ENCODE results near the gene LSAMP. TPM values are rescaled to one million over a fixed set of nuclear protein-coding genes. Genes with fewer than 3 reads are reported as not detected.

Gene LSAMP
- total and polyA plus RNA-seq, 4 experiments from 2014 or later, result not detected

DNA sequence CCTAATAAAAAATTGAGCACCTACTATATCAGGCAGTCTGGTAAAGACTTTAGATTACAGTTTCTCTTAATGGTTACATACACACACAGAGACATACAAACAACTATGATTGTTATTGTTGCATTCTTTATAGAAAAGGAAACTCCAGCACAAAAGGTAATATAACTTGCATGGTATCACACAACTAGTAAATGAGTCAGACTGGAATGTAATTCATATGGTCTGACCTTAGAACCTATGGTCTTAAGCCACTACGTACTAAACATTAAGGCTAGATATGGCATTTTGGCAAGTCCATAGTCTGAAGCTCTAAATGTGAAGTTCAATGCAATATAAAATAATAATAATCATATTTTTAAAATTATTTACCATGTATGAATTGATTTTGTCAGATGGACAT is 380.6 kb downstream of the LSAMP start:
- H3K27me3 ChIP-seq (ENCODE audit: insufficient read depth, low read length), result no peaks in the 10 kb centered on the region
- ChIA-PET POLR2A (ENCODE audit: partially characterized antibody) (no interaction called here), CTCF (ENCODE audit: partially characterized antibody) (no interaction called here)
- Mint-ChIP-seq H3K27me3 (no peaks in the 10 kb centered on the region), H3K4me1 (no peaks in the 10 kb centered on the region), H3K4me3 (no peak overlapping the region), H3K36me3 (no peaks in the 10 kb centered on the region), H3K9me3 (peaks cover 0 to 3% (median 0%) of the 10 kb centered on the region in 8 donors), H3K27ac (no peak overlapping the region)
- no peaks in the 10 kb centered on the region for H3K4me1 ChIP-seq (ENCODE audit: insufficient read depth, low read length)
- H3K36me3 ChIP-seq (ENCODE audit: insufficient read depth, low read length), result no peaks in the 10 kb centered on the region
- intact Hi-C loops (cut with micrococcal nuclease), result no loop called here
- no peak overlapping the region for H3K4me3 ChIP-seq (ENCODE audit: low read length in 2 of 2)
- no peak for DNase-seq
- no peaks in the 10 kb centered on the region for H3K9me3 ChIP-seq (ENCODE audit: control insufficient read depth in 1 of 2, low read length in 2 of 2)
- H3K27ac ChIP-seq (ENCODE audit: low read depth, low read length), result no peak overlapping the region

DNA sequence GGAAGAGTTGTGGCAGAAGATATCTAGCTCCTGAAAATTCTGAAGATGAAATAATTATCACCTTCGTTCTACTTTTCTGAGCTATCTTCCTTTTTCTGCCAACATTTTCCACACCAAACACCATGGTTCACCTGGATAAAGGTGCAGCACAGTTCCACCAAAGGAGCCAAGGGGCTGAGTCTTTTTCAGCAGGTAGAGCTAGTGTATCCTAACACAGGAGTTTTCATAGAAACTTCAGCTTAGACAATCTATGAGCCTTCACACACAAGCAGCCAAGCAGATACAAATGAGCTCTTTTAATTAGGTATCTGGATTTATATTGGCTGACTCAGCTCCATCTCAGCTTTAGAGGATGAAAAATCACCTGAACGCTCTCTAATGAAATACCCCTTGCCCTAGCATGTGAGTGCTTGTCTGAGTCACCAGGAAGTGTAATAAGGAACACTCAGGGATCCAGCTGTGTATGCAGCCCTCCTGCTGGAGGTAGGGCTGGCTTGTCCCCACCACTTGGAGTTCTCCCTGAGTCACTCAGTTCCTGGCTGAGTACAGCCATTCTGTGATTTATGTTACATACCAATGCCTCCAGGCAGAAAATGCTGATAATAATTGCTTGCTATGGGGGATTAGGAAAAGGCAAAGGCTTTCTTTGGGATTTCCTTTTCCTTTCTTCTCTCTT is 385.7 kb downstream of the LSAMP start:
- no peak overlapping the region for H3K4me3 Mint-ChIP-seq
- Histone ChIP-seq H3K4me1 (ENCODE audit: insufficient read depth, low read length) (no peaks in the 10 kb centered on the region), H3K27ac (ENCODE audit: low read depth, low read length) (no peak overlapping the region), H3K4me3 (ENCODE audit: low read length in 2 of 2) (no peak overlapping the region), H3K36me3 (ENCODE audit: insufficient read depth, low read length) (no peaks in the 10 kb centered on the region), H3K9me3 (ENCODE audit: control insufficient read depth in 1 of 2, low read length in 2 of 2) (no peaks in the 10 kb centered on the region), H3K27me3 (ENCODE audit: insufficient read depth, low read length) (no peaks in the 10 kb centered on the region)
- ChIA-PET CTCF (ENCODE audit: partially characterized antibody) (interaction anchor here (1.1 kb wide), 1 partner anchor 9 kb away, joined by 3 read pairs; no protein-coding TSS in a partner anchor), POLR2A (ENCODE audit: partially characterized antibody) (no interaction called here)
- H3K4me1 Mint-ChIP-seq, result no peaks in the 10 kb centered on the region
- no peak for DNase-seq
- no peaks in the 10 kb centered on the region for H3K36me3 Mint-ChIP-seq
- no peak overlapping the region for H3K27ac Mint-ChIP-seq
- peaks cover 0 to 3% (median 0%) of the 10 kb centered on the region in 8 donors for H3K9me3 Mint-ChIP-seq
- intact Hi-C loops (cut with micrococcal nuclease), result no loop called here
- H3K27me3 Mint-ChIP-seq, result no peaks in the 10 kb centered on the region

DNA sequence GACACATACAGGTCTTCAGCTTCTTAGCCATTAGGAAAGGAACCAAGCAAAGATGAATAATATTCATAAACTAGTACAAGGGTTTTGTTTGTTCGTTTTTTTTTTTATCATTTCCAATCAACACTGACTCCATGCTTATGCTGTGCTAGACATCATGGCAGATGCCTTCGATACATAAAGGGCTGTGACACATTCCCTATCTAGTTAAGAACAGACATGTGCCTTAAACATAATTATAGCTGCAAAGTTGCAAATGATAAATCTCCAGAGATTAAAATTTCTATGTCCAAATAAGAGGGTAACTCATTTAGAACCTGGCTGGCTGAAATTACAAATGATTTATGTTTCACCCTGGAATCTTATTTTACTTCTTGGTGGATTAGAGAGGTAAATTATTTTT is 386.4 kb downstream of the LSAMP start:
- ChIA-PET POLR2A (ENCODE audit: partially characterized antibody) (no interaction called here), CTCF (ENCODE audit: partially characterized antibody) (no interaction called here)
- Histone ChIP-seq H3K4me3 (ENCODE audit: low read length in 2 of 2) (no peak overlapping the region), H3K36me3 (ENCODE audit: insufficient read depth, low read length) (no peaks in the 10 kb centered on the region), H3K4me1 (ENCODE audit: insufficient read depth, low read length) (no peaks in the 10 kb centered on the region), H3K27ac (ENCODE audit: low read depth, low read length) (no peak overlapping the region), H3K27me3 (ENCODE audit: insufficient read depth, low read length) (no peaks in the 10 kb centered on the region), H3K9me3 (ENCODE audit: control insufficient read depth in 1 of 2, low read length in 2 of 2) (no peaks in the 10 kb centered on the region)
- DNase-seq, result no peak
- H3K9me3 Mint-ChIP-seq, result peaks cover 0 to 3% (median 0%) of the 10 kb centered on the region in 8 donors
- H3K27me3 Mint-ChIP-seq, result no peaks in the 10 kb centered on the region
- intact Hi-C loops (cut with micrococcal nuclease), result no loop called here
- H3K36me3 Mint-ChIP-seq, result no peaks in the 10 kb centered on the region
- H3K4me3 Mint-ChIP-seq, result no peak overlapping the region
- no peaks in the 10 kb centered on the region for H3K4me1 Mint-ChIP-seq
- no peak overlapping the region for H3K27ac Mint-ChIP-seq

DNA sequence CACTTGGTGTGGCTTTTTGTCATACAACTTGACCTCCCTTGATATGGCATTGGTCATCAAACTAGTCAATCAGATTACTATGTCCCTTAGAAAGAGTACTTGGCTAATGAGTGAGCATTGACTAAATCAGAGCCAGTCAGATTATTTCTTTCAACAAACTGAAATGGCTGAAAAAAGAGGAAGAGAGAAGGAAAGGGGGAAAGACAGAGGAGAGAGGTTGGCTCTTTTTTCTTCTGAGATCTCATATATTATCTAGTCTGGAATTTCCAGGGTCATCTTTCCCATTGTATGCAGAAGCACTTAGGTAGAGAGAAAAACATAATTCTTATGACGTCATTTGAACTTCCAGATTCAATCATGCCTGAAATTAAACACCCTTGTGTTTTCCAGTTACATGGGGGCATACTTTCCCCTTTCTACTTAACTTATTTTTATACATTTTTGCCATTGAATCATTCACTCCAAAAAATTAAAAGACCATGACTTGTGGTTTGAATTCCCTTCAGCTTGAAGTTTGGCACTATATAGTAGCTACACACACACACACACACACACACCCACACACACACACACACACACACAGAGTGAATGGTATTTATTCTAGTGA is 387.8 kb downstream of the LSAMP start:
- DNase-seq, result no peak
- H3K4me3 ChIP-seq (ENCODE audit: low read length in 2 of 2), result no peak overlapping the region
- H3K27ac Mint-ChIP-seq, result no peak overlapping the region
- peaks cover 0 to 3% (median 0%) of the 10 kb centered on the region in 8 donors for H3K9me3 Mint-ChIP-seq
- no peaks in the 10 kb centered on the region for H3K36me3 Mint-ChIP-seq
- no peak overlapping the region for H3K27ac ChIP-seq (ENCODE audit: low read depth, low read length)
- no peaks in the 10 kb centered on the region for H3K27me3 ChIP-seq (ENCODE audit: insufficient read depth, low read length)
- no peaks in the 10 kb centered on the region for H3K27me3 Mint-ChIP-seq
- no peaks in the 10 kb centered on the region for H3K4me1 Mint-ChIP-seq
- intact Hi-C loops (cut with micrococcal nuclease), result no loop called here
- H3K9me3 ChIP-seq (ENCODE audit: control insufficient read depth in 1 of 2, low read length in 2 of 2), result no peaks in the 10 kb centered on the region
- H3K4me3 Mint-ChIP-seq, result no peak overlapping the region
- no peaks in the 10 kb centered on the region for H3K4me1 ChIP-seq (ENCODE audit: insufficient read depth, low read length)
- ChIA-PET CTCF (ENCODE audit: partially characterized antibody) (no interaction called here), POLR2A (ENCODE audit: partially characterized antibody) (no interaction called here)
- no peaks in the 10 kb centered on the region for H3K36me3 ChIP-seq (ENCODE audit: insufficient read depth, low read length)

GRCh38 chr3:116056280-116056679 is 389.0 kb downstream of the LSAMP start:
- no peak overlapping the region for H3K4me3 ChIP-seq (ENCODE audit: low read length in 2 of 2)
- H3K9me3 Mint-ChIP-seq, result peaks cover 0 to 2% (median 0%) of the 10 kb centered on the region in 8 donors
- H3K36me3 Mint-ChIP-seq, result no peaks in the 10 kb centered on the region
- H3K36me3 ChIP-seq (ENCODE audit: insufficient read depth, low read length), result no peaks in the 10 kb centered on the region
- CTCF ChIA-PET (ENCODE audit: partially characterized antibody), result no interaction called here
- H3K27ac Mint-ChIP-seq, result no peak overlapping the region
- H3K4me1 Mint-ChIP-seq, result no peaks in the 10 kb centered on the region
- H3K27me3 ChIP-seq (ENCODE audit: insufficient read depth, low read length), result no peaks in the 10 kb centered on the region
- no peaks in the 10 kb centered on the region for H3K4me1 ChIP-seq (ENCODE audit: insufficient read depth, low read length)
- intact Hi-C loops (cut with micrococcal nuclease), result no loop called here
- POLR2A ChIA-PET (ENCODE audit: partially characterized antibody), result no interaction called here
- DNase-seq, result no peak
- H3K27ac ChIP-seq (ENCODE audit: low read depth, low read length), result no peak overlapping the region
- H3K9me3 ChIP-seq (ENCODE audit: control insufficient read depth in 1 of 2, low read length in 2 of 2), result no peaks in the 10 kb centered on the region
- H3K4me3 Mint-ChIP-seq, result no peak overlapping the region
- H3K27me3 Mint-ChIP-seq, result no peaks in the 10 kb centered on the region

DNA sequence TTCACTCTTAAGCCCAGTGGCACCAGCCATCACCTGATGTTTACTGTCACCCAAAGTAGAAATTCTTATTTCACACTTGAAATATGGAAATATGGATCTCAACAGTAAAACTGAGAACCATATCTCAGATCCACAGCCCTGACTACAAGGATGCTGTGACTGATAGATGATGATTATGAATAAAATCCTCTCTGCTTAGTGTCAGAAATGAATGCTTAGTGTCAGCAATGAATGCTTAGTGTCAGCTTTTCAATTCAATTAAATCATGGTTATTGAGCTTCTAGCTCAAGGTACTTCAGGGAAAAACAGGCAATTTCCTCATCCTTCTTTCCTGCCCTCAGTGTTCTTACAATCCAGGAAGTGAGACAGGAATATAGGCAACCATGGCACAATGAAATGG is 392.3 kb downstream of the LSAMP start:
- no peak overlapping the region for H3K27ac ChIP-seq (ENCODE audit: low read depth, low read length)
- no peaks in the 10 kb centered on the region for H3K4me1 Mint-ChIP-seq

DNA sequence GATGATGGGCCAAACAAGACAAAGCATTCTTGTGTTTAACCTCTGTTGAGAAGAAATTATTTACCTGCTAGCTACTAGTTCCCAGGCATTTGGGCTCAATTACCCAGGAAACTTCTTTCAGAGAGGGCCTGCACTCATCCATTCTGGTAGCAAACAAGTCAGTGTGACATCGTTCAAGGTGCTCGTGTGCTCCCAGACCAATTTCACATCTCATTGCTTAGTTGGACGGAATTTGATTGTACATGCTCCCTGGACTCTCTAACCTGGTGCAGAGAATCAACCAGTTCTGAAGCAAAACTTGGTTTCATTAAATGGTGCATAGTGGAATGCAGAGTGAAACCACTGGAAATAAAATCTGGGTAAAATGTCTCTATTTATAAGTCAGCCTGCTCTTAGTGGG is 392.7 kb downstream of the LSAMP start:
- DNase-seq, result no peak
- H3K27me3 ChIP-seq (ENCODE audit: insufficient read depth, low read length), result no peaks in the 10 kb centered on the region
- no peak overlapping the region for H3K27ac ChIP-seq (ENCODE audit: low read depth, low read length)
- ChIA-PET POLR2A (ENCODE audit: partially characterized antibody) (no interaction called here), CTCF (ENCODE audit: partially characterized antibody) (no interaction called here)
- no peaks in the 10 kb centered on the region for H3K9me3 ChIP-seq (ENCODE audit: control insufficient read depth in 1 of 2, low read length in 2 of 2)
- no peaks in the 10 kb centered on the region for H3K27me3 Mint-ChIP-seq
- no peaks in the 10 kb centered on the region for H3K4me1 Mint-ChIP-seq
- no peaks in the 10 kb centered on the region for H3K36me3 ChIP-seq (ENCODE audit: insufficient read depth, low read length)
- no peaks in the 10 kb centered on the region for H3K36me3 Mint-ChIP-seq
- no peak overlapping the region for H3K4me3 Mint-ChIP-seq
- H3K9me3 Mint-ChIP-seq, result peaks cover 0 to 2% (median 0%) of the 10 kb centered on the region in 8 donors
- intact Hi-C loops (cut with micrococcal nuclease), result no loop called here
- no peaks in the 10 kb centered on the region for H3K4me1 ChIP-seq (ENCODE audit: insufficient read depth, low read length)
- no peak overlapping the region for H3K27ac Mint-ChIP-seq
- H3K4me3 ChIP-seq (ENCODE audit: low read length in 2 of 2), result no peak overlapping the region

More for the DNA sequence above, 392.3 kb downstream of the LSAMP start:
- no peaks in the 10 kb centered on the region for H3K36me3 ChIP-seq (ENCODE audit: insufficient read depth, low read length)
- no peak overlapping the region for H3K27ac Mint-ChIP-seq
- DNase-seq, result no peak
- no peaks in the 10 kb centered on the region for H3K4me1 ChIP-seq (ENCODE audit: insufficient read depth, low read length)
- H3K27me3 ChIP-seq (ENCODE audit: insufficient read depth, low read length), result no peaks in the 10 kb centered on the region
- CTCF ChIA-PET (ENCODE audit: partially characterized antibody), result interaction anchor here (0.8 kb wide), 1 partner anchor 17 kb away, joined by 3 read pairs; no protein-coding TSS in a partner anchor
- H3K9me3 ChIP-seq (ENCODE audit: control insufficient read depth in 1 of 2, low read length in 2 of 2), result no peaks in the 10 kb centered on the region
- intact Hi-C loops (cut with micrococcal nuclease), result no loop called here
- H3K4me3 ChIP-seq (ENCODE audit: low read length in 2 of 2), result no peak overlapping the region
- POLR2A ChIA-PET (ENCODE audit: partially characterized antibody), result no interaction called here
- no peak overlapping the region for H3K4me3 Mint-ChIP-seq
- H3K27me3 Mint-ChIP-seq, result no peaks in the 10 kb centered on the region
- H3K9me3 Mint-ChIP-seq, result peaks cover 0 to 2% (median 0%) of the 10 kb centered on the region in 8 donors
- no peaks in the 10 kb centered on the region for H3K36me3 Mint-ChIP-seq

All from CD4-positive, alpha-beta memory T cell (primary cell).